Measurements from ENCODE around the gene VRTN. TPM values are rescaled to one million over a fixed set of nuclear protein-coding genes. Genes with fewer than 3 reads are reported as not detected.

VRTN gene
- total RNA-seq, 2 experiments from 2014 or later: not detected

DNA sequence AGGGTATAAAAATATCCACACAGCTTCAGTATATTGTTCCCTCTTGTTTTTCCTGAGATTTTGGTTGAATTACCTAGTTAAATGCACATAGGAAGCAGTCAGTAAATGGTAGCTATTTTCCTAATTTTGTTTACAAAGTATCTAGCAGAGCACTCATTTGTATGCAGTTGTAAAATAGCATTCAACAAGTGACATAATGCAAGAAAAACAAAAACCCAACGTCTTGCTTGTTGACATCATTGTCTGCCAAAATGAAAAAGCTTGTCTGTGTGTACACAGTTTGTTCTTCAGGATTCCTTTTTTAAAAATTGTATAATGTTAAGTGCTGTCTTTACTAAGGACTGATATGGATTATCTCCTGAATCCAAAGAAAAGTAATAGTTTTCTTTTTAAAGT, 2.7 kb downstream of the VRTN start:
- ChIA-PET CTCF (no interaction called here), POLR2A (no interaction called here)
- no peak overlapping the region for H3K27ac Mint-ChIP-seq
- DNase-seq (no peak), ATAC-seq (no peak)
- no peaks in the 10 kb centered on the region for H3K9me3 Mint-ChIP-seq (ENCODE audit: low read depth)
- H3K4me1 Mint-ChIP-seq: no peaks in the 10 kb centered on the region
- no peak overlapping the region for H3K4me3 Mint-ChIP-seq
- H3K27me3 Mint-ChIP-seq: no peaks in the 10 kb centered on the region
- no peaks in the 10 kb centered on the region for H3K36me3 Mint-ChIP-seq (ENCODE audit: low read depth)
- intact Hi-C loops (cut with DNase I, micrococcal nuclease): no loop called here

DNA sequence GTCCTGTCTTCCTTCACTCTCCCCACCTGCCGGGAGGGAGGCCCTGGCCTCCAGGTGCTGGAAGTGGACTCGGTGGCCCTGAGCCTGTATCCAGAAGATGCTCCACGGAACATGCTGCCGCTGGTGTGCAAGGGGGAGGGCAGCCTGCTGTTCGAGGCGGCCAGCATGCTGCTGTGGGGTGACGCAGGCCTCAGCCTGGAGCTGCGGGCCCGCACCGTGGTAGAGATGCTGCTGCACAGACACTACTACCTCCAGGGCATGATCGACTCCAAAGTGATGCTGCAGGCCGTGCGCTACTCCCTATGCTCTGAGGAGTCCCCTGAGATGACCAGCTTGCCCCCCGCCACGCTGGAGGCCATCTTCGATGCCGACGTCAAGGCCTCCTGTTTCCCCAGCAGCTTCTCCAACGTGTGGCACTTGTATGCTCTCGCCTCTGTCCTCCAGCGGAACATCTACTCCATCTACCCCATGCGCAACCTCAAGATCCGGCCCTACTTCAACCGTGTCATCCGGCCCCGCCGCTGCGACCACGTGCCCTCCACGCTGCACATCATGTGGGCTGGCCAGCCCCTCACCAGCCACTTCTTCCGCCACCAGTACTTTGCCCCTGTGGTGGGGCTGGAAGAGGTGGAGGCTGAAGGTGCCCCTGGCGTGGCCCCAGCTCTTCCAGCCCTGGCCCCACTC, 8.8 kb downstream of the VRTN start:
- intact Hi-C loops (cut with DNase I, micrococcal nuclease): no loop called here
- DNase-seq (no peak), ATAC-seq (no peak)
- Mint-ChIP-seq H3K9me3 (ENCODE audit: low read depth) (no peaks in the 10 kb centered on the region), H3K27me3 (no peaks in the 10 kb centered on the region), H3K4me3 (no peak overlapping the region), H3K27ac (no peak overlapping the region), H3K4me1 (no peaks in the 10 kb centered on the region), H3K36me3 (ENCODE audit: low read depth) (no peaks in the 10 kb centered on the region)
- POLR2A ChIA-PET: interaction anchor here (0.6 kb wide), 1 partner anchor 320 kb away, joined by 4 read pairs; no protein-coding TSS in a partner anchor
- CTCF ChIA-PET: no interaction called here

DNA sequence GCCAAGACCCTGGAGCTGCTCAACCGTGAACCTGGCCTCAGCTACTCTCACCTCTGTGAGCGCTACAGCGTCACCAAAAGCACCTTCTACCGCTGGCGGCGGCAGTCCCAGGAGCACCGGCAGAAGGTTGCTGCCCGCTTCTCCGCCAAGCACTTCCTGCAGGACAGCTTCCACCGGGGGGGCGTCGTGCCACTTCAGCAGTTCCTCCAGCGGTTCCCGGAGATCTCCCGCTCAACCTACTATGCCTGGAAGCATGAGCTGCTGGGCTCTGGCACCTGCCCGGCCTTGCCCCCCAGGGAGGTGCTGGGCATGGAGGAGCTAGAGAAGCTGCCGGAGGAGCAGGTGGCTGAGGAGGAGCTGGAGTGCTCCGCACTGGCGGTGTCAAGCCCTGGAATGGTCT, 9.3 kb downstream of the VRTN start:
- CTCF ChIA-PET: no interaction called here
- Mint-ChIP-seq H3K9me3 (ENCODE audit: low read depth) (no peaks in the 10 kb centered on the region), H3K27ac (no peak overlapping the region), H3K4me3 (no peak overlapping the region), H3K4me1 (no peaks in the 10 kb centered on the region), H3K36me3 (ENCODE audit: low read depth) (no peaks in the 10 kb centered on the region), H3K27me3 (peaks cover 2% of the 10 kb centered on the region)
- DNase-seq (no peak), ATAC-seq (no peak)
- POLR2A ChIA-PET: interaction anchor here (0.6 kb wide), 1 partner anchor 319 kb away, joined by 4 read pairs; no protein-coding TSS in a partner anchor
- intact Hi-C loops (cut with DNase I, micrococcal nuclease): no loop called here

DNA sequence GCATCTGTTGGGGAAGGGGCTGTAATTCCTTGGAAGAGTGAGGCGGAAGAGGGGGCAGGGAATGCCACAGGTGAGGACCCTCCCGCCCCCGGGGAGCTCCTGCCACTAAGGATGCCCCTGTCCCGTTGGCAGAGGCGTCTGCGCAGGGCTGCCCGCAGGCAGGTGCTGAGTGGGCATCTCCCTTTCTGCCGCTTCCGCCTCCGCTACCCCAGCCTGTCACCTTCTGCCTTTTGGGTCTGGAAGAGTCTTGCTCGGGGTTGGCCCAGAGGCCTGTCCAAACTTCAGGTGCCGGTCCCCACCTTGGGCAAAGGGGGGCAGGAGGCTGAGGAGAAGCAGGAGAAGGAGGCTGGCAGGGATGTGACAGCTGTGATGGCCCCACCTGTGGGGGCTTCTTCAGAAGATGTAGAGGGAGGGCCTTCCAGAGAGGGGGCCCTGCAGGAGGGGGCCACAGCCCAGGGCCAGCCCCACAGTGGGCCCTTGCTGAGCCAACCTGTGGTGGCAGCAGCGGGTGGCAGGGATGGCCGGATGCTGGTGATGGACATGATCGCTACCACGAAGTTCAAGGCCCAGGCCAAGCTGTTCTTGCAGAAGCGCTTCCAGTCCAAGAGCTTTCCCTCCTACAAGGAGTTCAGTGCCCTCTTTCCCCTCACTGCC, 10.0 kb downstream of the VRTN start:
- ChIA-PET POLR2A (no interaction called here), CTCF (interaction anchor here (0.5 to 1.0 kb wide), 2 partner anchors 16 to 381 kb away, joined by 3 read pairs; no protein-coding TSS in a partner anchor)
- no peaks in the 10 kb centered on the region for H3K4me1 Mint-ChIP-seq
- H3K4me3 Mint-ChIP-seq: no peak overlapping the region
- H3K36me3 Mint-ChIP-seq (ENCODE audit: low read depth): no peaks in the 10 kb centered on the region
- ATAC-seq: no peak
- no peak for DNase-seq
- H3K27ac Mint-ChIP-seq: no peak overlapping the region
- intact Hi-C loops (cut with DNase I, micrococcal nuclease): no loop called here
- H3K27me3 Mint-ChIP-seq: peaks cover 2% of the 10 kb centered on the region
- no peaks in the 10 kb centered on the region for H3K9me3 Mint-ChIP-seq (ENCODE audit: low read depth)

DNA sequence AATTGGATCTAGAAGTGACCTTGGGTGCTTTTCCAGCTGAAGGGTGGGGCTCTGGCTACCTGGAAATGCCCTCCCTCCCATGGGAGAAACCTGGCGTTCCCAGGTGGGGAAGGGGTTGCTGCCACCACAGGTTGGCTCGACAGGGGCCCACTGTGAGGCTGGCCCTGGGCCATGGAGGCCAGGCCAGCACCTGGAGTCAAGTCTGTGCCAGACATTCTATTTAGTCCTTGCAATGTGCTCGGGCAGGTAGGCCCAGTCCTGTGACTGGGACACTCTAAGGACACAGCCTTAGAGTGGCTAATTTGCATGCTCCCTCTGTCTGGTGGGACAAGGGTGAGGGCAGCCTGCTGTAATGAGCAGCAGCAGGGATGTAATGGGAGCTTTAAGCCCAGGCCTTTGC, 11.9 kb downstream of the VRTN start:
- intact Hi-C loops (cut with DNase I, micrococcal nuclease): loop anchor here in 1 of 2 experiments (5.0 kb wide), 1 partner anchor 442 kb away; no protein-coding TSS in a partner anchor
- Mint-ChIP-seq H3K4me3 (no peak overlapping the region), H3K9me3 (ENCODE audit: low read depth) (no peaks in the 10 kb centered on the region), H3K27me3 (peaks cover 5% of the 10 kb centered on the region), H3K36me3 (ENCODE audit: low read depth) (no peaks in the 10 kb centered on the region), H3K27ac (no peak overlapping the region), H3K4me1 (no peaks in the 10 kb centered on the region)
- ChIA-PET POLR2A (no interaction called here), CTCF (interaction anchor here (0.7 kb wide), 2 partner anchors 118 to 267 kb away, joined by 3 to 6 read pairs; no protein-coding TSS in a partner anchor)
- DNase-seq (no peak), ATAC-seq (no peak)

DNA sequence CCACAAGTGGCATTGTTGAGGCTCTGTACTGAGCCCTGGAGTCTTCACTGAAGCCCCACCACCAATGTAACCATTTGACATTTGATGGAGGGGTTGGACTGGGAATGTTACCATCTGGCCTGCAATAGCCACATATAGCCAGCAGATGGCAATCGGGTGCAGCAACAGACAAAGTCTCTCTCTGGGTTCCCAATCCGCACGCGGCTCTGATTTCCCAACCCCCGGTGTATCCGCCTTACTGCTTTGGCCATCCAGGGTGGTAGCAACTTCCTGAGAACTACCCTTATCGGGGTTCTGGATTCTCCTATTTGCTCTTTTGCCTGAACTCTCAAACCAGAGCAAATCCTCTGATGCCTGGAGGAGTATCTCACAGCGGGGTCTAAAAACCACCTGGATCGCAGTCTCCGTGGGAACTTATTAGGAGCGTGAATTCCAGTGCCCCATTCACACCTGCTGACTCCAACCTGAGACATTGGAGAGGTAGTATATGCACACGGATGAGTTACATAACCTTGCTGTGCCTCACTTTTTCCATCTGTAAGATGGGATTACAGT, 14.2 kb downstream of the VRTN start:
- peak; percentile 80 for DNase-seq
- intact Hi-C loops (cut with DNase I, micrococcal nuclease): loop anchor here (1.0 to 5.0 kb wide), 5 partner anchors 130 to 440 kb away; partner anchors contain the start of genes LTBP2 (in 2 of the 2), ISCA2 (in 1 of the 2) and NPC2 (in 1 of the 2)
- POLR2A ChIA-PET: no interaction called here
- Mint-ChIP-seq H3K27me3 (peaks cover 9% of the 10 kb centered on the region), H3K4me1 (no peaks in the 10 kb centered on the region), H3K9me3 (ENCODE audit: low read depth) (no peaks in the 10 kb centered on the region), H3K36me3 (ENCODE audit: low read depth) (no peaks in the 10 kb centered on the region), H3K4me3 (no peak overlapping the region), H3K27ac (no peak overlapping the region)
- CTCF ChIA-PET: interaction anchor here (0.6 to 1.6 kb wide), 5 partner anchors 30 to 613 kb away, joined by 3 to 5 read pairs (median 4); no protein-coding TSS in a partner anchor
- ATAC-seq: peak; percentile 79

DNA sequence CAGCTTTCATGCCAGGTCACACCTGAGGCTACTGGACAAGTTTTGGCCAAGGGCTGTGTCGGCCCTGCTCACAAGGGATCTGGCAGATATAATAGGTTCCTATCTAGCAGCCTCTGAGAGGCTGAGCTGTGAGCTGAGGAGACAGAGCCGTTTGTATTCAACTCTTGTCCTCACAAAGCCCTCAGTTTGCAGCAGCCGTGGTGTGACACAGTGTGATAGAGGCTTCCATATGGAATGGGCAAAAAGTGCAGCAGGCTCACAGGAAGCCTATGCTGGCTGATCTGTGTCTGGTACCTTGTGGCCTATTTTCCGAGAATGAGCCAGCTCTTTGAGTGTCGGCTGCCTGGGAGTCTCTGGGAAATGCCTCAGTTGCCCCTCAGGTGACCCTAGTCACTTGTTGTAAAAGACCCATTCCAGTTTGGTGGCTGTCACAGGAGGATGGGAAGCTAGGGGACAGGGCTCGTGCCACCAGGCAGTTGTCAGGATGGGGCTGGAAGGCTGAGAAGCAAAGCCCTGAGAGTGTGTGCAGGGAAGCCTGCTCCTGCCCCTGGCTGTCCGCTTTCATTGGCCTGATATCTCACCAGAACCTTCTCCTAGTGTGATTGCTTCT, 16.1 kb downstream of the VRTN start:
- DNase-seq: no peak
- POLR2A ChIA-PET: no interaction called here
- Mint-ChIP-seq H3K36me3 (ENCODE audit: low read depth) (no peaks in the 10 kb centered on the region), H3K27me3 (peaks cover 9% of the 10 kb centered on the region), H3K4me1 (no peaks in the 10 kb centered on the region), H3K9me3 (ENCODE audit: low read depth) (no peaks in the 10 kb centered on the region), H3K27ac (no peak overlapping the region), H3K4me3 (no peak overlapping the region)
- CTCF ChIA-PET: interaction anchor here (0.5 to 1.6 kb wide), 4 partner anchors 28 to 136 kb away, joined by 3 to 4 read pairs (median 3); no protein-coding TSS in a partner anchor
- intact Hi-C loops (cut with DNase I, micrococcal nuclease): loop anchor here in 1 of 2 experiments (5.0 kb wide), 1 partner anchor 438 kb away; no protein-coding TSS in a partner anchor
- ATAC-seq: no peak

DNA sequence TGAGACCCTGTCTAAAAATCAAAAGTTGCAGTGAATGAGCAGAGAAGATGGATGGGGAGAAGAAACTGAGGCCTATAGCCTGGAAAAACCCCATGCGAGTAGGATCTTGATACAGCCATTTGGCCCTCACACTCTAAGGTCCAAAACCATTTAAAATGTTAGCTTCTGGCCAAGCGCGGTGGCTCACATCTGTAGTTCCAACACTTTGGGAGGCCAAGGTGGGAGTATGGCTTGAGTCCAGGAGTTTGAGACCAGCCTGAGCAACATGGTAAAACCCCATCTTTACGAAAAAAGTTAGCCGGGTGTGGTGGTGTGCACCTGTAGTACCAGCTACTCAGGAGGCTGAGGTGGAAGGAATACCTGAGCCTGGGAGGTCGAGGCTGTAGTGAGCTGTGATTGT, 19.8 kb downstream of the VRTN start:
- no peak overlapping the region for H3K27ac Mint-ChIP-seq
- intact Hi-C loops (cut with DNase I, micrococcal nuclease): no loop called here
- POLR2A ChIA-PET: no interaction called here

DNA sequence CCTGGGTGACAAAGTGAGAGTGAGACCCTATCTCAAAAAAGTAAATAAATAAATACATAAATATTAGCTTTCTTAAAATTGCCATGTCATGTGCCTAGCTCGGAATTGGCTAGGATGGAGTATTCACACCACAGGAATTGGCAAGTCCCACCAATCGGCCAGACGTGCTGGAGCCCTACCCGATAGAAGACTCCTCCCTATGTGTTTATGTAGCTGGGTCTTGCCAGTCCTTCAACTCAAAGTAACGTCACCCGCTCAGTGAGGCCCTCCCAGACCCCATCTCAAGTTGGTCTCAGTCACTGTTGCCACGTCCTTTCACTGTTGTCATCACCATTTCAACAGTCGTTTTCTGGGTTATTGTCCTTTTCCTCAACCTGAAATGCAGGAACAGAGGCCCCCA, 20.2 kb downstream of the VRTN start:
- CTCF ChIA-PET: interaction anchor here (0.7 kb wide), 1 partner anchor 9 kb away, joined by 3 read pairs; no protein-coding TSS in a partner anchor
- no peaks in the 10 kb centered on the region for H3K36me3 Mint-ChIP-seq (ENCODE audit: low read depth)

More for the DNA sequence above, 19.8 kb downstream of the VRTN start:
- peaks cover 10% of the 10 kb centered on the region for H3K27me3 Mint-ChIP-seq
- H3K36me3 Mint-ChIP-seq (ENCODE audit: low read depth): no peaks in the 10 kb centered on the region
- no peaks in the 10 kb centered on the region for H3K4me1 Mint-ChIP-seq
- no peak for DNase-seq
- no peaks in the 10 kb centered on the region for H3K9me3 Mint-ChIP-seq (ENCODE audit: low read depth)
- no peak overlapping the region for H3K4me3 Mint-ChIP-seq
- no peak for ATAC-seq
- CTCF ChIA-PET: interaction anchor here (0.7 kb wide), 1 partner anchor 10 kb away, joined by 3 read pairs; no protein-coding TSS in a partner anchor

DNA sequence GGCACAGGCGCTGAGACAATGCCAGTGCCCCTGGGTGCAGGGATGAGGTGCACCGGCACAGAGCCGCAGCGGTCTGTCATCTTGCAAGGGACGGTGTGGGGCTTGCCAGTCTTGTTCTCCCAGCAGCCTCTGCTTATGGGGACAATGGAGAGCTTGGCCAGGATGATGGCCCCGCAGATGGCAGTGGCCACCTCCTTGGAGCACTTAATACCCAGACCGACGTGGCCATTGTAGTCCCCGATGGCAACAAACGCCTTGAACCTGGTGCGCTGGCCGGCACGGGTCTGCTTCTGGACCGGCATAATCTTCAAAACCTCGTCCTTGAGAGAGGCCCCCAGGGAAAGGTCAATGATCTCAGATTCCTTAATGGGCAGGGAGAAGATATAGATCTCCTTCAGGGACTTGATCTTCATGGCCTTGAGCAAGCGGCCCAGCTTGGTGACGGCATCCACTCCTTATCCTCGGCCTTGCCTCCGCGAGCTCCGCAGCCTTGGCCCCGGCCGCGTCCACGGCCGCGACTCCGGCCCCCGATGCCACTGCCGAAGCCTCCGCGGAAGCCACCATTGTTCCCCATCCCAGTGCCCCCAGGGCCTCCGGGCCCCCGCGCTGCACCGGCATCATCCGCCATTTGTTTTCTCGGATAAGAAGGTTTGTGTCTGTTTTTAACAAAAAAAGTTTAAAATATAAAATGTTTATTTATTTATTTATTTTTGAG, 29.9 kb downstream of the VRTN start:
- no peaks in the 10 kb centered on the region for H3K9me3 Mint-ChIP-seq (ENCODE audit: low read depth)
- intact Hi-C loops (cut with DNase I, micrococcal nuclease): no loop called here
- CTCF ChIA-PET: interaction anchor here (0.6 kb wide), 1 partner anchor 10 kb away, joined by 3 read pairs; no protein-coding TSS in a partner anchor

More for the DNA sequence above, 20.2 kb downstream of the VRTN start:
- peaks cover 10% of the 10 kb centered on the region for H3K27me3 Mint-ChIP-seq
- ATAC-seq: no peak
- intact Hi-C loops (cut with DNase I, micrococcal nuclease): no loop called here
- no peaks in the 10 kb centered on the region for H3K9me3 Mint-ChIP-seq (ENCODE audit: low read depth)
- no peak overlapping the region for H3K4me3 Mint-ChIP-seq
- DNase-seq: no peak
- POLR2A ChIA-PET: no interaction called here
- no peaks in the 10 kb centered on the region for H3K4me1 Mint-ChIP-seq
- no peak overlapping the region for H3K27ac Mint-ChIP-seq

DNA sequence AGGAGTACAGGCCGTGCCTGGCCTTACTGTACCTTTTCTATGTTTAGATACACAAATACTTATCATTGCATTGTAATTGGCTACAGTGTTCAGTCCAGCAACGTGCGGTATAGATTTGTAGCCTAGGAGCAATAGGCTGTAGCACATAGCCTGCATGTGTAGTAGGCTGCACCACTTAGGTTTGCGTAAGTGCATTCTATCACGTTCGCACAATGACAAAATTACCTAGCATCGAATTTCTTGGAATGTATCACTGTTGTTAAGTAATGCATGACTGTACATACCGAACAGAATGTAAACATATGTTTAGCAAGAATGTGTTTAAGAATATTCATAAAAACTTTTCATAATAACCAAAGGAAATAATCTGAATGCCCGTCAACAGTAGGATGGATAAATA, 31.9 kb downstream of the VRTN start:
- Mint-ChIP-seq H3K27me3 (no peaks in the 10 kb centered on the region), H3K9me3 (ENCODE audit: low read depth) (no peaks in the 10 kb centered on the region), H3K36me3 (ENCODE audit: low read depth) (no peaks in the 10 kb centered on the region), H3K4me1 (no peaks in the 10 kb centered on the region), H3K27ac (no peak overlapping the region), H3K4me3 (no peak overlapping the region)
- no peak for ATAC-seq
- intact Hi-C loops (cut with DNase I, micrococcal nuclease): no loop called here
- CTCF ChIA-PET: no interaction called here
- no peak for DNase-seq
- POLR2A ChIA-PET: no interaction called here

More for the DNA sequence above, 29.9 kb downstream of the VRTN start:
- no peak for DNase-seq
- no peaks in the 10 kb centered on the region for H3K36me3 Mint-ChIP-seq (ENCODE audit: low read depth)
- H3K27ac Mint-ChIP-seq: no peak overlapping the region
- ATAC-seq: no peak
- peaks cover 2% of the 10 kb centered on the region for H3K27me3 Mint-ChIP-seq
- no peak overlapping the region for H3K4me3 Mint-ChIP-seq
- H3K4me1 Mint-ChIP-seq: no peaks in the 10 kb centered on the region
- POLR2A ChIA-PET: no interaction called here
